Smooth muscle cell (in vitro differentiated cells): ENCODE results near the gene KRTAP5-3. TPM values are rescaled to one million over a fixed set of nuclear protein-coding genes. Genes with fewer than 3 reads are reported as not detected.

Experiments
- DNase-seq: peaks from one replicate; lab custom pipeline; 2025; ENCODE audit not compliant: unreplicated experiment; lab: John Stamatoyannopoulos, UW
- H2AFZ ChIP-seq: fragments of 200-600 bp; sonication (generic); 2 replicates; pipeline ENCODE4 v1.6.0; 2016; ENCODE audit warnings: antibody characterized with exemption, low read depth, mild to moderate bottlenecking
- H3F3A ChIP-seq: fragments of 200-600 bp; sonication (generic); 2 replicates; pipeline ENCODE4 v1.6.0; 2017; ENCODE audit warnings: antibody characterized with exemption, low read depth
- H3K27ac ChIP-seq: fragments of 200-600 bp; sonication (generic); 2 replicates; pipeline ENCODE4 v1.5.1; 2016; ENCODE audit warnings: low read depth, mild to moderate bottlenecking
- H3K27me3 ChIP-seq: fragments of 200-600 bp; sonication (generic); 2 replicates; pipeline ENCODE4 v1.6.1; 2016; ENCODE audit warnings: low read depth, mild to moderate bottlenecking
- H3K36me3 ChIP-seq: fragments of 200-600 bp; sonication (generic); 2 replicates; pipeline ENCODE4 v1.5.1; 2016; ENCODE audit warnings: low read depth
- H3K4me1 ChIP-seq: fragments of 200-600 bp; sonication (generic); 2 replicates; pipeline ENCODE4 v1.5.1; 2016; ENCODE audit warnings: low read depth
- H3K4me2 ChIP-seq: fragments of 200-600 bp; sonication (generic); 2 replicates; pipeline ENCODE4 v1.6.0; 2016; ENCODE audit warnings: mild to moderate bottlenecking
- H3K4me3 ChIP-seq: fragments of 200-600 bp; sonication (generic); 2 replicates; pipeline ENCODE4 v1.5.1; 2016; ENCODE audit warnings: mild to moderate bottlenecking
- H3K79me2 ChIP-seq: fragments of 200-600 bp; sonication (generic); 2 replicates; pipeline ENCODE4 v1.6.0; 2016; ENCODE audit warnings: low read depth, mild to moderate bottlenecking
- H3K9ac ChIP-seq: fragments of 200-600 bp; sonication (generic); 2 replicates; pipeline ENCODE4 v1.6.0; 2016; ENCODE audit warnings: low read depth
- H3K9me3 ChIP-seq: fragments of 200-600 bp; sonication (generic); replicated peaks from 2 replicates; pipeline ENCODE4 v1.5.1; 2016; ENCODE audit warnings: low read depth
- H4K20me1 ChIP-seq: fragments of 200-600 bp; sonication (generic); 2 replicates; pipeline ENCODE4 v1.6.0; 2016; ENCODE audit warnings: low read depth
- CTCF ChIP-seq: fragments of 200-600 bp; sonication (generic); IDR thresholded peaks from 2 replicates; pipeline ENCODE4 v1.5.1; 2017; ENCODE audit warnings: borderline replicate concordance, mild to moderate bottlenecking, antibody characterized with exemption; ENCODE audit not compliant: insufficient read depth, poor library complexity, severe bottlenecking
- WGBS: methylation state at CpG from one replicate; pipeline ENCODE4 v1.1.7; 2016; ENCODE audit warnings: low lambda C conversion rate; 5-methylcytosine and 5-hydroxymethylcytosine counted together
- polyA plus RNA-seq: library from polyadenylated mRNA; unstranded; fragments of >200 nt; fragmentation: Nextera tagmentation; extraction: Ambion mirVana; gene quantifications from 2 replicates; pipeline ENCODE4 v1.2.1, GENCODE V29; 2016
- total RNA-seq: library from RNA; depleted of rRNA; stranded (reverse); fragments of >200 nt; gene quantifications from 2 replicates; pipeline ENCODE4 v1.2.3, GENCODE V29; 2014

KRTAP5-3 gene
- total and polyA plus RNA-seq, 2 experiments from 2014 or later = not detected

GRCh38 chr11:1574238-1574932 is 33.9 kb downstream of the KRTAP5-3 start:
- Histone ChIP-seq H3F3A (no peaks in the 10 kb centered on the region), H3K4me1 (no peaks in the 10 kb centered on the region), H3K27ac (no peak overlapping the region), H3K4me2 (peak overlapping the region; percentile 96), H3K27me3 (peaks cover 29% of the 10 kb centered on the region), H3K36me3 (no peaks in the 10 kb centered on the region), H3K79me2 (peaks cover 6% of the 10 kb centered on the region), H3K9me3 (no peaks in the 10 kb centered on the region), H2AFZ (no peak overlapping the region), H3K9ac (no peak overlapping the region), H4K20me1 (peaks cover 18% of the 10 kb centered on the region), H3K4me3 (peak overlapping the region; percentile 75)
- peak; percentile 64 for TF ChIP-seq CTCF
- DNase-seq = no peak
- WGBS = 1% methylated on average over 29 of the region's 64 CpGs

- 8% methylated on average over 7 of the region's 7 CpGs for WGBS
- H3K4me2 ChIP-seq = peak overlapping the region; percentile 96
- H3K9ac ChIP-seq = no peak overlapping the region
- H3K9me3 ChIP-seq = no peaks in the 10 kb centered on the region
- no peak overlapping the region for H3K27ac ChIP-seq
- no peak overlapping the region for H2AFZ ChIP-seq
- no peak for TF ChIP-seq CTCF
- H3K79me2 ChIP-seq = peaks cover 6% of the 10 kb centered on the region
- no peak for DNase-seq
- H4K20me1 ChIP-seq = peaks cover 23% of the 10 kb centered on the region
- H3K36me3 ChIP-seq = no peaks in the 10 kb centered on the region
- H3K27me3 ChIP-seq = peaks cover 29% of the 10 kb centered on the region
- no peaks in the 10 kb centered on the region for H3K4me1 ChIP-seq
- no peaks in the 10 kb centered on the region for H3F3A ChIP-seq
- H3K4me3 ChIP-seq = peak overlapping the region; percentile 75
These were observed 34.4 kb downstream of the KRTAP5-3 start for GRCh38 chr11:1573903-1574237.

GRCh38 chr11:1573077-1573902 is 35.0 kb downstream of the KRTAP5-3 start:
- no peak for TF ChIP-seq CTCF
- Histone ChIP-seq H3F3A (no peaks in the 10 kb centered on the region), H3K79me2 (peaks cover 6% of the 10 kb centered on the region), H2AFZ (no peak overlapping the region), H3K4me2 (peak overlapping the region; percentile 96), H3K27me3 (peaks cover 29% of the 10 kb centered on the region), H3K27ac (no peak overlapping the region), H3K4me1 (no peaks in the 10 kb centered on the region), H3K9me3 (no peaks in the 10 kb centered on the region), H3K4me3 (peak overlapping the region; percentile 75), H3K36me3 (no peaks in the 10 kb centered on the region), H3K9ac (peak overlapping the region; percentile 97), H4K20me1 (peaks cover 29% of the 10 kb centered on the region)
- 20% methylated on average over 34 of the region's 37 CpGs for WGBS
- no peak for DNase-seq
